SK-N-SH (cell line): Measurements from ENCODE around the gene TSPAN7. TPM values are rescaled to one million over a fixed set of nuclear protein-coding genes. Genes with fewer than 3 reads are reported as not detected.

Source experiments
- CTCF ChIA-PET: fragments of 300-600, 350-600 bp; formaldehyde crosslinking; extraction: SDS; loops from one replicate; lab custom pipeline; 2021; lab: Yijun Ruan, JAX
- POLR2A ChIA-PET: fragments of 350-600 bp; sonication (Branson Sonifier 250); formaldehyde crosslinking; extraction: SDS; loops from one replicate; lab custom pipeline; 2020; ENCODE audit warnings: antibody characterized with exemption, inconsistent platforms; lab: Yijun Ruan, JAX
- DNase-seq: peaks from one replicate; pipeline ENCODE4 v3.0.0; 2012
- H2AFZ ChIP-seq: fragments of 200-600 bp; sonication (generic); 2 replicates; pipeline ENCODE4 v1.8.1; 2016; ENCODE audit warnings: antibody characterized with exemption, mild to moderate bottlenecking, low read depth
- H3F3A ChIP-seq: fragments of 200-600 bp; sonication (generic); replicated peaks from 2 replicates; pipeline ENCODE3; 2016; ENCODE audit warnings: antibody characterized with exemption, mild to moderate bottlenecking; ENCODE audit not compliant: insufficient read depth
- H3K27ac ChIP-seq, 2 experiments: fragments of 200-500 bp in 1 of 2; fragments of 200-600 bp in 1 of 2; sonication (Bioruptor generic) in 1 of 2; sonication (generic), shearing (Covaris generic) in 1 of 2; 2 replicates each; pipeline versions ENCODE4 v1.5.1 to v1.6.1; 2014 to 2016; ENCODE audit warnings: low read depth in 2 of 2, inconsistent platforms in 1 of 2, low read length in 1 of 2, mild to moderate bottlenecking in 1 of 2, mixed read lengths in 1 of 2
- H3K27me3 ChIP-seq: fragments of 200-600 bp; sonication (generic), shearing (Covaris generic); 2 replicates; pipeline ENCODE4 v1.6.1; 2016; ENCODE audit warnings: mixed run types; ENCODE audit not compliant: insufficient read depth
- H3K36me3 ChIP-seq, 2 experiments: fragments of 200-500 bp in 1 of 2; fragments of 200-600 bp in 1 of 2; sonication (Bioruptor generic) in 1 of 2; sonication (generic) in 1 of 2; replicated peaks in 1 of 2; 2 replicates each; pipeline versions ENCODE3 to v1.5.1; 2014 to 2016; ENCODE audit warnings: low read length in 1 of 2, mild to moderate bottlenecking in 1 of 2; ENCODE audit not compliant: insufficient read depth in 2 of 2, control insufficient read depth in 1 of 2
- H3K4me1 ChIP-seq, 2 experiments: fragments of 200-500 bp in 1 of 2; fragments of 200-600 bp in 1 of 2; sonication (Bioruptor generic) in 1 of 2; sonication (generic), shearing (Covaris generic) in 1 of 2; 2 replicates each; pipeline versions ENCODE4 v1.5.1 to v1.6.1; 2014 to 2016; ENCODE audit warnings: low read depth in 1 of 2, low read length in 1 of 2, mixed run types in 1 of 2; ENCODE audit not compliant: insufficient read depth in 2 of 2, control insufficient read depth in 1 of 2
- H3K4me2 ChIP-seq: fragments of 200-600 bp; sonication (generic), shearing (Covaris generic); 2 replicates; pipeline ENCODE4 v1.6.1; 2017; ENCODE audit warnings: mixed run types
- H3K4me3 ChIP-seq, 2 experiments: fragments of 200-500 bp in 1 of 2; fragments of 200-600 bp in 1 of 2; sonication (Bioruptor generic) in 1 of 2; sonication (generic), shearing (Covaris generic) in 1 of 2; 2 replicates each; pipeline versions ENCODE4 v1.5.1 to v1.8.1; 2014 to 2016; ENCODE audit warnings: low read depth in 2 of 2, inconsistent platforms in 1 of 2, low read length in 1 of 2, mild to moderate bottlenecking in 1 of 2, mixed read lengths in 1 of 2, moderate library complexity in 1 of 2
- H3K79me2 ChIP-seq: fragments of 200-600 bp; sonication (generic); 2 replicates; pipeline ENCODE4 v1.8.1; 2017; ENCODE audit warnings: mild to moderate bottlenecking; ENCODE audit not compliant: insufficient read depth
- H3K9ac ChIP-seq: fragments of 200-600 bp; sonication (generic); 2 replicates; pipeline ENCODE4 v1.6.1; 2017; ENCODE audit warnings: mixed run types
- H3K9me2 ChIP-seq: fragments of 200-600 bp; sonication (generic); 2 replicates; pipeline ENCODE4 v1.6.1; 2017; ENCODE audit warnings: mixed run types
- H3K9me3 ChIP-seq: fragments of 200-600 bp; sonication (generic); 2 replicates; pipeline ENCODE4 v1.6.1; 2017; ENCODE audit warnings: mixed run types, mild to moderate bottlenecking, moderate library complexity
- H4K20me1 ChIP-seq: fragments of 200-600 bp; sonication (generic); 2 replicates; pipeline ENCODE4 v1.6.1; 2017; ENCODE audit warnings: mild to moderate bottlenecking, mixed run types; ENCODE audit not compliant: insufficient read depth
- CHD2 ChIP-seq: fragments of 150-350 bp; IDR thresholded peaks from 2 replicates; pipeline ENCODE4 v1.6.1; 2018; ENCODE audit warnings: low read length; ENCODE audit not compliant: partially characterized antibody
- EP300 ChIP-seq, 2 experiments: IDR thresholded peaks; 2 replicates each; pipeline versions ENCODE4 v1.4.0 to v1.6.1; 2012; ENCODE audit warnings: borderline replicate concordance in 1 of 2, low read depth in 1 of 2, low read length in 1 of 2
- EZH2phosphoT487 ChIP-seq: fragments of 200-600 bp; sonication (generic); IDR thresholded peaks from 2 replicates; pipeline ENCODE4 v1.6.1; 2017; ENCODE audit warnings: low read depth, mixed run types, mild to moderate bottlenecking, antibody characterized with exemption, moderate library complexity, borderline replicate concordance
- GABPA ChIP-seq: IDR thresholded peaks from 2 replicates; pipeline ENCODE4 v1.4.0; 2012; ENCODE audit warnings: low read depth, mild to moderate bottlenecking
- JUND ChIP-seq: IDR thresholded peaks from 2 replicates; pipeline ENCODE4 v1.4.0; 2012
- MXI1 ChIP-seq: IDR thresholded peaks from 2 replicates; pipeline ENCODE4 v1.6.1; 2012; ENCODE audit warnings: mild to moderate bottlenecking, low read depth, low read length, improper control_type of control experiment
- NRF1 ChIP-seq: IDR thresholded peaks from 2 replicates; pipeline ENCODE4 v1.6.1; 2012; ENCODE audit warnings: low read depth, mild to moderate bottlenecking, low read length
- PBX3 ChIP-seq: IDR thresholded peaks from 2 replicates; pipeline ENCODE4; 2012
- RAD21 ChIP-seq: IDR thresholded peaks from 2 replicates; pipeline ENCODE4 v1.6.1; 2012; ENCODE audit warnings: mild to moderate bottlenecking, low read length
- RFX5 ChIP-seq: IDR thresholded peaks from 2 replicates; pipeline ENCODE4 v1.6.1; 2012; ENCODE audit warnings: mild to moderate bottlenecking, improper control_type of control experiment, low read length
- RXRA ChIP-seq: IDR thresholded peaks from 2 replicates; pipeline ENCODE4 v1.4.0; 2012; ENCODE audit warnings: low read depth, mild to moderate bottlenecking, borderline replicate concordance
- SIN3A ChIP-seq: IDR thresholded peaks from 2 replicates; pipeline ENCODE4 v1.6.1; 2012; ENCODE audit warnings: low read depth, mild to moderate bottlenecking, low read length, moderate library complexity, borderline replicate concordance
- SMC3 ChIP-seq: IDR thresholded peaks from 2 replicates; pipeline ENCODE4 v1.6.1; 2012; ENCODE audit warnings: low read depth, low read length, improper control_type of control experiment
- TEAD4 ChIP-seq: IDR thresholded peaks from 2 replicates; pipeline ENCODE4 v1.4.0; 2012; ENCODE audit warnings: mild to moderate bottlenecking, borderline replicate concordance; ENCODE audit not compliant: insufficient read depth
- USF2 ChIP-seq: fragments of 150-350 bp; IDR thresholded peaks from 2 replicates; pipeline ENCODE4 v1.6.1; 2017; ENCODE audit warnings: antibody characterized with exemption, low read length, low read depth, borderline replicate concordance
- YY1 ChIP-seq: IDR thresholded peaks from 2 replicates; pipeline ENCODE4 v1.4.0; 2012; ENCODE audit warnings: low read depth, mild to moderate bottlenecking
- WGBS: methylation state at CpG from one replicate; pipeline ENCODE4 v1.1.6; 2017; ENCODE audit warnings: low lambda C conversion rate; 5-methylcytosine and 5-hydroxymethylcytosine counted together
- polyA plus RNA-seq, 3 experiments: library from polyadenylated mRNA; depleted of rRNA; stranded (reverse); fragments of >200 nt; gene quantifications; 2 replicates each; pipeline ENCODE4 v1.2.3, GENCODE V29; 2012
- TF ChIP-seq, protein P1 (sequence below): IDR thresholded peaks from 2 replicates; pipeline ENCODE4 v1.4.0; 2012; ENCODE audit warnings: low read depth, borderline replicate concordance
- TF ChIP-seq, protein P2 (sequence below): IDR thresholded peaks from 2 replicates; pipeline ENCODE4 v1.4.0; 2012; ENCODE audit warnings: low read depth

Gene TSPAN7, protein sequence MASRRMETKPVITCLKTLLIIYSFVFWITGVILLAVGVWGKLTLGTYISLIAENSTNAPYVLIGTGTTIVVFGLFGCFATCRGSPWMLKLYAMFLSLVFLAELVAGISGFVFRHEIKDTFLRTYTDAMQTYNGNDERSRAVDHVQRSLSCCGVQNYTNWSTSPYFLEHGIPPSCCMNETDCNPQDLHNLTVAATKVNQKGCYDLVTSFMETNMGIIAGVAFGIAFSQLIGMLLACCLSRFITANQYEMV
- polyA plus RNA-seq (2012; rRNA removed) = 0.39 and 0.55 TPM in 2 replicates
- 0.53 and 1.0 TPM in 2 replicates for polyA plus RNA-seq (2012; cell fraction: cytosol; rRNA removed)
- polyA plus RNA-seq (2012; cell fraction: nucleus; rRNA removed) = 0.15 and 0.19 TPM in 2 replicates

GRCh38 chrX:38561126-38561868 lies at the start of gene TSPAN7:
TSPAN7 (plus strand) TSS chrX:38561542; CDS start chrX:38561547, 5 bp downstream.
- TF ChIP-seq, protein P1, sequence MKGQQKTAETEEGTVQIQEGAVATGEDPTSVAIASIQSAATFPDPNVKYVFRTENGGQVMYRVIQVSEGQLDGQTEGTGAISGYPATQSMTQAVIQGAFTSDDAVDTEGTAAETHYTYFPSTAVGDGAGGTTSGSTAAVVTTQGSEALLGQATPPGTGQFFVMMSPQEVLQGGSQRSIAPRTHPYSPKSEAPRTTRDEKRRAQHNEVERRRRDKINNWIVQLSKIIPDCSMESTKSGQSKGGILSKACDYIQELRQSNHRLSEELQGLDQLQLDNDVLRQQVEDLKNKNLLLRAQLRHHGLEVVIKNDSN = no peak
- TF ChIP-seq EZH2phosphoT487 (no peak), NRF1 (peak; percentile 72), YY1 (no peak), EP300 (IDR thresholded peaks at IDR 0.05; ENCODE audit: borderline replicate concordance in 1 of 2, low read depth in 1 of 2, low read length in 1 of 2) (no peak), TEAD4 (no peak), SMC3 (no peak), JUND (no peak), MXI1 (no peak), SIN3A (no peak), RAD21 (no peak), RXRA (no peak), PBX3 (no peak), RFX5 (no peak), USF2 (no peak), GABPA (no peak), CHD2 (no peak)
- TF ChIP-seq, protein P2, sequence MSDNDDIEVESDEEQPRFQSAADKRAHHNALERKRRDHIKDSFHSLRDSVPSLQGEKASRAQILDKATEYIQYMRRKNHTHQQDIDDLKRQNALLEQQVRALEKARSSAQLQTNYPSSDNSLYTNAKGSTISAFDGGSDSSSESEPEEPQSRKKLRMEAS = 0 out of 2 replicates have a peak, but pooled peaks have one; percentile 25
- peak within 1 kb of the TSS; percentile 71 for H3K4me2 ChIP-seq
- H3K9me3 ChIP-seq = no peaks in the 10 kb centered on the region
- no peaks in the 10 kb centered on the region for H3K79me2 ChIP-seq
- 28% methylated on average over 40 of the region's 78 CpGs for WGBS
- no peaks in the 10 kb centered on the region for H3K36me3 ChIP-seq
- ChIA-PET CTCF (interaction anchor here (1.9 kb wide), 1 partner anchor 185 kb away, joined by 5 read pairs; no protein-coding TSS in a partner anchor), POLR2A (no interaction called here)
- no peaks in the 10 kb centered on the region for H3F3A ChIP-seq
- H4K20me1 ChIP-seq = no peaks in the 10 kb centered on the region
- peak within 1 kb of the TSS in 1 of 2 experiments; percentile 22; a peak in 1 of 4 replicates for H3K27ac ChIP-seq
- peak within 1 kb of the TSS; percentile 53 to 54 for H3K4me3 ChIP-seq
- peaks cover 0 to 3% of the 10 kb centered on the region in 2 experiments; a peak in 1 of 4 replicates for H3K4me1 ChIP-seq
- H3K9me2 ChIP-seq = no peaks in the 10 kb centered on the region
- no peak within 1 kb of the TSS for H3K9ac ChIP-seq
- H2AFZ ChIP-seq = peak within 1 kb of the TSS; percentile 25
- peaks cover 8% of the 10 kb centered on the region; the same call in 1 of the 2 replicates for H3K27me3 ChIP-seq
- peak; percentile 89 for DNase-seq
